HCT116 (cell line): Measurements from ENCODE around the gene DNM1. TPM values are rescaled to one million over a fixed set of nuclear protein-coding genes. Genes with fewer than 3 reads are reported as not detected.

Experiments
- ATAC-seq: fragments of 200-7000 bp; cut with Tn5 transposase; 2 replicates; pipeline ENCODE4 v1.9.1; 2020; ENCODE audit warnings: mild to moderate bottlenecking, moderate library complexity
- BruUV-seq: library from RNA; stranded (reverse); fragments of 400-500 nt; replicated peaks from 2 replicates; lab custom pipeline; 2021; lab: Mats Ljungman, UMichigan
- CTCF ChIA-PET: fragments of 300-600 bp; sonication (Branson Sonifier 250); formaldehyde crosslinking; loops from one replicate; lab custom pipeline; 2021; ENCODE audit warnings: antibody characterized with exemption; lab: Charles Lee
- POLR2A ChIA-PET: fragments of 300-600, 350-600 bp; sonication (Branson Sonifier 250); formaldehyde crosslinking; loops from one replicate; lab custom pipeline; 2021; ENCODE audit warnings: antibody characterized with exemption; lab: Charles Lee
- RAD21 ChIA-PET, 2 experiments: fragments of 300-600 bp; sonication (Branson Sonifier 250); formaldehyde crosslinking; loops; one replicate each; lab custom pipeline; 2023; ENCODE audit warnings: low total read pairs in 2 of 2; ENCODE audit not compliant: uncharacterized antibody in 2 of 2, unreplicated experiment in 2 of 2, low non-redundant PET in 1 of 2; lab: Charles Lee
- DNase-seq: peaks from one replicate; pipeline ENCODE4 v3.0.0-alpha.2; 2010; ENCODE audit warnings: low read depth, low spot score
- H2AFZ ChIP-seq: fragments of 200-600 bp; shearing (Covaris generic), sonication (generic); 2 replicates; pipeline ENCODE4 v1.6.1; 2017; ENCODE audit warnings: low read depth, mixed run types, mixed read lengths, antibody characterized with exemption, low read length; ENCODE audit not compliant: poor library complexity, severe bottlenecking
- H3K27ac ChIP-seq: 2 replicates; pipeline ENCODE4 v1.5.1; 2012; ENCODE audit warnings: low read depth, low read length
- H3K27me3 ChIP-seq: fragments of 200-600 bp; sonication (generic); 2 replicates; pipeline ENCODE4 v1.6.1; 2016; ENCODE audit warnings: mixed run types, low read length, mixed read lengths; ENCODE audit not compliant: insufficient read depth
- H3K36me3 ChIP-seq, 2 experiments: fragments of 200-500 bp in 1 of 2; fragments of 200-600 bp in 1 of 2; sonication (Bioruptor generic) in 1 of 2; sonication (generic) in 1 of 2; 2 replicates each; pipeline versions ENCODE4 v1.5.1 to v1.6.1; 2014 to 2016; ENCODE audit warnings: low read length in 2 of 2, inconsistent platforms in 1 of 2, mixed read lengths in 1 of 2, mixed run types in 1 of 2; ENCODE audit not compliant: insufficient read depth in 2 of 2, control insufficient read depth in 1 of 2
- H3K4me1 ChIP-seq, 2 experiments: fragments of 200-600 bp in 1 of 2; sonication (generic) in 1 of 2; 2 replicates each; pipeline versions ENCODE4 v1.5.1 to v1.6.1; 2012 to 2017; ENCODE audit warnings: low read length in 2 of 2, inconsistent platforms in 1 of 2, mild to moderate bottlenecking in 1 of 2, mixed read lengths in 1 of 2, mixed run types in 1 of 2, moderate library complexity in 1 of 2; ENCODE audit not compliant: insufficient read depth in 2 of 2, control insufficient read depth in 1 of 2
- H3K4me2 ChIP-seq: fragments of 200-600 bp; sonication (generic); 2 replicates; pipeline ENCODE4 v1.6.1; 2017; ENCODE audit warnings: mixed run types, low read length, mixed read lengths
- H3K4me3 ChIP-seq, 2 experiments: fragments of 200-600 bp in 1 of 2; sonication (generic) in 1 of 2; replicated peaks in 1 of 2; 2 replicates each; pipeline ENCODE4 v1.5.1; 2011 to 2016; ENCODE audit warnings: low read length in 2 of 2, control low read depth in 1 of 2, low read depth in 1 of 2, mild to moderate bottlenecking in 1 of 2, mixed read lengths in 1 of 2, mixed run types in 1 of 2
- H3K79me2 ChIP-seq: fragments of 200-600 bp; sonication (generic); 2 replicates; pipeline ENCODE4 v1.6.1; 2017; ENCODE audit warnings: mild to moderate bottlenecking, mixed run types, low read length, moderate library complexity, mixed read lengths; ENCODE audit not compliant: insufficient read depth
- H3K9ac ChIP-seq: fragments of 200-600 bp; sonication (generic); 2 replicates; pipeline ENCODE4 v1.6.1; 2016; ENCODE audit warnings: low read length, mixed read lengths
- H3K9me2 ChIP-seq: fragments of 200-600 bp; sonication (generic), shearing (Covaris generic); 2 replicates; pipeline ENCODE4 v1.6.1; 2017; ENCODE audit warnings: mixed run types, mild to moderate bottlenecking, moderate library complexity; ENCODE audit not compliant: insufficient read depth
- H3K9me3 ChIP-seq, 2 experiments: fragments of 200-500 bp in 1 of 2; fragments of 200-600 bp in 1 of 2; sonication (Bioruptor generic) in 1 of 2; sonication (generic) in 1 of 2; 2 replicates each; pipeline ENCODE4 v1.6.1; 2014 to 2017; ENCODE audit warnings: low read length in 2 of 2, mixed read lengths in 2 of 2, inconsistent platforms in 1 of 2, low read depth in 1 of 2, mild to moderate bottlenecking in 1 of 2, mixed run types in 1 of 2, moderate library complexity in 1 of 2; ENCODE audit not compliant: control insufficient read depth in 1 of 2, insufficient read depth in 1 of 2
- H4K20me1 ChIP-seq: fragments of 200-600 bp; sonication (generic), shearing (Covaris generic); 2 replicates; pipeline ENCODE4 v1.6.1; 2017; ENCODE audit warnings: mixed run types, mild to moderate bottlenecking, moderate library complexity; ENCODE audit not compliant: insufficient read depth
- ATF3 ChIP-seq: IDR thresholded peaks from 2 replicates; pipeline ENCODE4 v1.6.1; 2012
- CBX3 ChIP-seq: IDR thresholded peaks from 2 replicates; pipeline ENCODE4 v1.6.1; 2012; ENCODE audit warnings: low read depth
- CEBPB ChIP-seq: IDR thresholded peaks from 2 replicates; pipeline ENCODE4 v1.6.1; 2012; ENCODE audit warnings: low read depth
- EGR1 ChIP-seq: IDR thresholded peaks from 2 replicates; pipeline ENCODE4 v1.6.1; 2012; ENCODE audit warnings: low read depth
- ELF1 ChIP-seq: IDR thresholded peaks from 2 replicates; pipeline ENCODE4 v1.6.1; 2012; ENCODE audit warnings: low read depth, borderline replicate concordance
- FOSL1 ChIP-seq: IDR thresholded peaks from 2 replicates; pipeline ENCODE4 v1.6.1; 2012; ENCODE audit warnings: low read depth
- MAX ChIP-seq: IDR thresholded peaks from 2 replicates; pipeline ENCODE4 v1.6.1; 2012
- POLR2A ChIP-seq: IDR thresholded peaks from 2 replicates; pipeline ENCODE4 v1.7.0; 2011; ENCODE audit warnings: borderline replicate concordance; ENCODE audit not compliant: insufficient read depth, insufficient read length; ENCODE audit errors: extremely low read depth
- POLR2AphosphoS5 ChIP-seq: IDR thresholded peaks from 2 replicates; pipeline ENCODE4 v1.6.1; 2011; ENCODE audit warnings: mild to moderate bottlenecking, low read depth, low read length, moderate library complexity
- SIN3A ChIP-seq: IDR thresholded peaks from 2 replicates; pipeline ENCODE4 v1.6.1; 2012; ENCODE audit warnings: low read depth
- SRF ChIP-seq: IDR thresholded peaks from 2 replicates; pipeline ENCODE4 v1.6.1; 2012; ENCODE audit warnings: low read depth
- TCF7L2 ChIP-seq: IDR thresholded peaks from 2 replicates; pipeline ENCODE4 v1.7.0; 2011; ENCODE audit warnings: borderline replicate concordance, inconsistent platforms; ENCODE audit not compliant: insufficient read depth, insufficient read length; ENCODE audit errors: extremely low read depth
- YY1 ChIP-seq: IDR thresholded peaks from 2 replicates; pipeline ENCODE4 v1.6.1; 2011; ENCODE audit warnings: low read length, low read depth, moderate library complexity, mild to moderate bottlenecking; ENCODE audit not compliant: insufficient replicate concordance; ENCODE audit errors: extremely low read depth
- ZBTB33 ChIP-seq: IDR thresholded peaks from 2 replicates; pipeline ENCODE4 v1.6.1; 2011; ENCODE audit warnings: mild to moderate bottlenecking, low read length, moderate library complexity; ENCODE audit not compliant: insufficient replicate concordance; ENCODE audit errors: extremely low read depth
- intact Hi-C: fragments of 100-400 bp; cut with micrococcal nuclease; formaldehyde crosslinking; loops from 2 replicates; pipeline ENCODE4 v1.10.0; 2022
- total RNA-seq: library from RNA; stranded (reverse); gene quantifications from one replicate; pipeline ENCODE4 v1.2.1, GENCODE V29; 2021; ENCODE audit not compliant: unreplicated experiment

DNM1 gene
- total RNA-seq, 1 experiment from 2014 or later = 12.0 TPM

GRCh38 chr9:128218518-128219389 is 15.6 kb downstream of the DNM1 start:
- H3K27ac ChIP-seq = peak overlapping the region; percentile 36; the same call in 1 of the 2 replicates
- H4K20me1 ChIP-seq = no peaks in the 10 kb centered on the region
- peak overlapping the region; percentile 85 for H3K4me2 ChIP-seq
- TF ChIP-seq ELF1 (no peak), CBX3 (no peak), ATF3 (no peak), FOSL1 (no peak), POLR2A (peak; percentile 52), POLR2AphosphoS5 (peak; percentile 65)
- TF ChIP-seq, all 23 proteins: peak for 2
- RAD21 ChIA-PET = interaction anchor here in 1 of 2 experiments (1.0 kb wide), 1 partner anchor 22 kb away, joined by 3 read pairs; no protein-coding TSS in a partner anchor
- Histone ChIP-seq H2AFZ (no peak overlapping the region), H3K36me3 (no peaks in the 10 kb centered on the region), H3K4me3 (peak overlapping the region; percentile 41 to 52), H3K9me2 (no peaks in the 10 kb centered on the region), H3K4me1 (peaks cover 16 to 38% of the 10 kb centered on the region in 2 experiments), H3K27me3 (no peaks in the 10 kb centered on the region), H3K9ac (peak overlapping the region; percentile 60), H3K9me3 (no peaks in the 10 kb centered on the region), H3K79me2 (no peaks in the 10 kb centered on the region)
- intact Hi-C loops = no loop called here
- CTCF ChIA-PET = interaction anchor here (0.7 to 1.0 kb wide), 4 partner anchors 12 to 36 kb away, joined by 3 to 5 read pairs (median 4); no protein-coding TSS in a partner anchor
- ATAC-seq = peak; percentile 95
- BruUV-seq = no TSS peak
- POLR2A ChIA-PET = interaction anchor here (0.8 to 1.1 kb wide), 2 partner anchors 26 to 32 kb away, joined by 3 read pairs; no protein-coding TSS in a partner anchor
- peak; percentile 98 for DNase-seq

- no TSS peak for BruUV-seq
These were observed 16.7 kb downstream of the DNM1 start for GRCh38 chr9:128219831-128220230.

More at GRCh38 chr9:128219831-128220230, 16.7 kb downstream of the DNM1 start:
- ATAC-seq (no peak), DNase-seq (no peak)
- H3K27ac ChIP-seq = no peak overlapping the region
- intact Hi-C loops = no loop called here
- ChIA-PET POLR2A (no interaction called here), CTCF (no interaction called here), RAD21 (no interaction called here)
- no peaks in the 10 kb centered on the region for H4K20me1 ChIP-seq
- H3K36me3 ChIP-seq = no peaks in the 10 kb centered on the region
- no peaks in the 10 kb centered on the region for H3K9me2 ChIP-seq
- H3K27me3 ChIP-seq = no peaks in the 10 kb centered on the region
- H3K4me2 ChIP-seq = no peak overlapping the region
- no peak overlapping the region for H2AFZ ChIP-seq
- no peak overlapping the region for H3K9ac ChIP-seq
- H3K79me2 ChIP-seq = no peaks in the 10 kb centered on the region
- peaks cover 11 to 31% of the 10 kb centered on the region in 2 experiments for H3K4me1 ChIP-seq
- no peak overlapping the region for H3K4me3 ChIP-seq
- no peaks in the 10 kb centered on the region for H3K9me3 ChIP-seq
- TF ChIP-seq CEBPB (no peak), YY1 (no peak), EGR1 (no peak), SRF (no peak), MAX (no peak), FOSL1 (no peak), POLR2AphosphoS5 (no peak), SIN3A (no peak), ZBTB33 (no peak), CBX3 (no peak), TCF7L2 (no peak), ATF3 (no peak)
